GM18526 (cell line): ENCODE results near the gene SCYGR4.
"Not testable (repeated sequence)": the region's sequence is repeated elsewhere in the genome, so short reads cannot be mapped to it uniquely, and the experiment has no call there.

Source experiments
- POLR2A ChIP-seq: IDR thresholded peaks from 3 replicates; pipeline ENCODE4 v1.6.1; 2011; ENCODE audit not compliant: insufficient read length; ENCODE audit errors: extremely low read depth

Gene SCYGR4

GRCh38 chr2:227634201-227634600 is 16.9 kb downstream of the SCYGR4 start:
- TF ChIP-seq POLR2A = no peak

- no peak for TF ChIP-seq POLR2A
These were observed 25.4 kb downstream of the SCYGR4 start for GRCh38 chr2:227642656-227643055.

GRCh38 chr2:227643990-227644551 is 26.8 kb downstream of the SCYGR4 start:
- TF ChIP-seq POLR2A = no peak

GRCh38 chr2:227653419-227653818 is 36.1 kb downstream of the SCYGR4 start:
- no peak for TF ChIP-seq POLR2A

- no peak for TF ChIP-seq POLR2A
These were observed 37.1 kb downstream of the SCYGR4 start for GRCh38 chr2:227654426-227654825.

GRCh38 chr2:227655454-227655853 is 38.2 kb downstream of the SCYGR4 start:
- TF ChIP-seq POLR2A = no peak

GRCh38 chr2:227657199-227657845 is 40.0 kb downstream of the SCYGR4 start:
- TF ChIP-seq POLR2A = no peak

GRCh38 chr2:227661025-227661649 is 43.8 kb downstream of the SCYGR4 start:
- no peak for TF ChIP-seq POLR2A

GRCh38 chr2:227661827-227662226 is 44.5 kb downstream of the SCYGR4 start:
- TF ChIP-seq POLR2A = no peak

- TF ChIP-seq POLR2A = no peak
These were observed 48.1 kb downstream of the SCYGR4 start for GRCh38 chr2:227665189-227665940.

GRCh38 chr2:227666631-227667170 is 49.4 kb downstream of the SCYGR4 start, which contains the start of gene SCYGR5:
TSS of gene SCYGR5 (plus strand) at chr2:227666804. CDS start at chr2:227666804, 0 bp downstream.
- TF ChIP-seq POLR2A = not testable (repeated sequence)
